Mesendoderm (in vitro differentiated cells): ENCODE data around the gene PLB1.
A peak's percentile ranks its signal among the peaks of the same experiment; 100 is the strongest.

Source experiments
- DNase-seq: peaks from one replicate; pipeline ENCODE4 v3.0.0; 2013
- H2AK5ac ChIP-seq: 2 replicates; pipeline ENCODE4 v1.6.1; 2013; ENCODE audit warnings: low read length, inconsistent platforms
- H2BK120ac ChIP-seq: 2 replicates; pipeline ENCODE4 v1.6.1; 2013; ENCODE audit warnings: low read depth, mild to moderate bottlenecking, low read length, moderate library complexity, mixed read lengths
- H2BK15ac ChIP-seq: replicated peaks from 2 replicates; pipeline ENCODE4 v1.6.1; 2013; ENCODE audit warnings: low read depth, mild to moderate bottlenecking, moderate library complexity
- H2BK5ac ChIP-seq: 2 replicates; pipeline ENCODE4 v1.6.1; 2013; ENCODE audit warnings: low read length, inconsistent platforms
- H3K18ac ChIP-seq: 2 replicates; pipeline ENCODE4 v1.6.1; 2013; ENCODE audit warnings: mild to moderate bottlenecking, low read length, mixed read lengths
- H3K23ac ChIP-seq: one replicate; pipeline ENCODE4 v1.6.1; 2013; ENCODE audit warnings: low read length
- H3K27ac ChIP-seq: 2 replicates; pipeline ENCODE4 v1.5.1; 2013; ENCODE audit warnings: low read depth, mild to moderate bottlenecking, inconsistent platforms, low read length, moderate library complexity
- H3K27me3 ChIP-seq: 2 replicates; pipeline ENCODE4 v1.6.1; 2013; ENCODE audit warnings: low read length, control low read depth, mild to moderate bottlenecking, inconsistent platforms; ENCODE audit not compliant: insufficient read depth, poor library complexity
- H3K36me3 ChIP-seq: 2 replicates; pipeline ENCODE4 v1.6.1; 2013; ENCODE audit warnings: low read length, inconsistent platforms; ENCODE audit not compliant: control insufficient read depth, insufficient read depth
- H3K4ac ChIP-seq: one replicate; pipeline ENCODE4 v1.6.1; 2013; ENCODE audit warnings: low read depth, mild to moderate bottlenecking, low read length, moderate library complexity
- H3K4me1 ChIP-seq: 2 replicates; pipeline ENCODE4 v1.6.1; 2013; ENCODE audit warnings: low read depth, low read length, inconsistent platforms; ENCODE audit not compliant: control insufficient read depth
- H3K4me2 ChIP-seq: 2 replicates; pipeline ENCODE4 v1.6.1; 2013; ENCODE audit warnings: low read length
- H3K4me3 ChIP-seq: 2 replicates; pipeline ENCODE4 v1.5.1; 2013; ENCODE audit warnings: mild to moderate bottlenecking, low read length
- H3K56ac ChIP-seq: one replicate; pipeline ENCODE4 v1.6.1; 2013; ENCODE audit warnings: low read length
- H3K79me1 ChIP-seq: 2 replicates; pipeline ENCODE4 v1.6.1; 2013; ENCODE audit warnings: low read length, inconsistent platforms
- H3K79me2 ChIP-seq: 2 replicates; pipeline ENCODE4 v1.6.1; 2013; ENCODE audit warnings: mild to moderate bottlenecking, low read length; ENCODE audit not compliant: control insufficient read depth, insufficient read depth
- H3K9ac ChIP-seq: 2 replicates; pipeline ENCODE4 v1.6.1; 2013; ENCODE audit warnings: low read length, inconsistent platforms
- H4K5ac ChIP-seq: one replicate; pipeline ENCODE4 v1.6.1; 2013; ENCODE audit warnings: low read length
- H4K8ac ChIP-seq: one replicate; pipeline ENCODE4 v1.6.1; 2013; ENCODE audit warnings: low read depth, mild to moderate bottlenecking, control low read depth, low read length, moderate library complexity
- WGBS: extraction: QIAGEN DNeasy Blood & Tissue Kit; methylation state at CpG from one replicate; pipeline ENCODE4 v1.1.7; 2013; ENCODE audit warnings: low lambda C conversion rate, missing lambda C conversion rate; ENCODE audit not compliant: insufficient coverage; ENCODE audit errors: extremely low coverage; 5-methylcytosine and 5-hydroxymethylcytosine counted together

The PLB1 gene

DNA sequence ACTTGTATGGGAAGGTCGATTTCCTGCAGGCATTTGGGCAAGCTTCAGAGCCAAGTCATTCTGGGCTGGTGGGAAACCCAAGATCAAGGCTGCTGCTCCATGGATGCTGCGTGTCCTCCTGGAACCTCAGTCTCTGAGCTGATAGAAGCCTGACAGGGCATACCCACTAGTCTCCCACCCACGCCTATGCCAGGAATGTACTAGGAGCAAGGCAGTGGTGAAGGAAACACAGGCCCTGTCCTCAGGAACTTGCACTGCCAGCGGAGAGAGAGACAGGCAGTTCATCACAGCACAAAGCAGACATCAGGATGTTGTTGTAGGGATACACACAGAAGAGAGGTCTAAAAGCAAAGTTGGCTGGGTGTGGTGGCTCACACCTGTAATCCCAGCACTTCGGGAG, 84.2 kb downstream of the PLB1 start:
- H3K4me1 ChIP-seq: peaks cover 2% of the 10 kb centered on the region
- H3K4ac ChIP-seq: no peak overlapping the region
- no peak overlapping the region for H3K4me2 ChIP-seq
- no peak overlapping the region for H2BK120ac ChIP-seq
- no peaks in the 10 kb centered on the region for H3K27me3 ChIP-seq
- H3K36me3 ChIP-seq: no peaks in the 10 kb centered on the region
- H4K5ac ChIP-seq: no peak overlapping the region
- H2AK5ac ChIP-seq: no peak overlapping the region
- no peak overlapping the region for H3K9ac ChIP-seq
- no peak overlapping the region for H3K56ac ChIP-seq
- no CpG with 5 or more reads among the region's 5 CpGs for WGBS
- no peak overlapping the region for H2BK5ac ChIP-seq
- no peaks in the 10 kb centered on the region for H3K79me1 ChIP-seq
- no peak for DNase-seq
- no peak overlapping the region for H3K23ac ChIP-seq
- H3K4me3 ChIP-seq: no peak overlapping the region
- H3K18ac ChIP-seq: no peak overlapping the region
- H3K27ac ChIP-seq: no peak overlapping the region
- H2BK15ac ChIP-seq: no peak overlapping the region
- H3K79me2 ChIP-seq: no peaks in the 10 kb centered on the region
- no peak overlapping the region for H4K8ac ChIP-seq

DNA sequence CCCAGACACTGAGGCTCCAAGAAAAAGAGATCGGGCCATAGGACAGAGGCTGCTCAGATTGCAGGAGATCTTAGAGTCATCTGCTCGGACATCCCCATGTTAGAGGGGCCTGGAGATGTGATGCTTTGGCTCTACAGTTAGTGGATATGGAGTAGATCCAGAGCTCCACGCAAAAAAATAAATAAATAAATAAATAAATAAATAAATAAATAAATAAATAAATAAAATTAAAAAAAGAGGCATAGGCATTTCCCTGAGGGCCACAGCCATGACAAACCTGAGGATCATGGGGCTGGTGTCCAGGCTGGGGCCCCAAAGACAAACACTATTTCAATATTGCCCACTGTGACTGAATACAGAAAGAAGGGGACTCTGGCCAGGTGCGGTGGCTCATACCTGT, 85.5 kb downstream of the PLB1 start:
- H3K79me2 ChIP-seq: no peaks in the 10 kb centered on the region
- H3K4ac ChIP-seq: no peak overlapping the region
- no peak overlapping the region for H3K23ac ChIP-seq
- H3K27me3 ChIP-seq: no peaks in the 10 kb centered on the region
- no peak overlapping the region for H2BK15ac ChIP-seq
- no peak overlapping the region for H3K27ac ChIP-seq
- whole genome bisulfite sequencing: no CpG with 5 or more reads among the region's 4 CpGs
- no peaks in the 10 kb centered on the region for H3K79me1 ChIP-seq
- H3K4me3 ChIP-seq: no peak overlapping the region
- H3K36me3 ChIP-seq: no peaks in the 10 kb centered on the region
- H3K18ac ChIP-seq: no peak overlapping the region
- no peak overlapping the region for H2AK5ac ChIP-seq
- H3K9ac ChIP-seq: no peak overlapping the region
- no peak for DNase-seq
- H4K5ac ChIP-seq: no peak overlapping the region
- H3K4me1 ChIP-seq: peaks cover 2% of the 10 kb centered on the region
- H3K56ac ChIP-seq: no peak overlapping the region
- no peak overlapping the region for H2BK120ac ChIP-seq
- no peak overlapping the region for H3K4me2 ChIP-seq
- no peak overlapping the region for H2BK5ac ChIP-seq
- H4K8ac ChIP-seq: no peak overlapping the region

DNA sequence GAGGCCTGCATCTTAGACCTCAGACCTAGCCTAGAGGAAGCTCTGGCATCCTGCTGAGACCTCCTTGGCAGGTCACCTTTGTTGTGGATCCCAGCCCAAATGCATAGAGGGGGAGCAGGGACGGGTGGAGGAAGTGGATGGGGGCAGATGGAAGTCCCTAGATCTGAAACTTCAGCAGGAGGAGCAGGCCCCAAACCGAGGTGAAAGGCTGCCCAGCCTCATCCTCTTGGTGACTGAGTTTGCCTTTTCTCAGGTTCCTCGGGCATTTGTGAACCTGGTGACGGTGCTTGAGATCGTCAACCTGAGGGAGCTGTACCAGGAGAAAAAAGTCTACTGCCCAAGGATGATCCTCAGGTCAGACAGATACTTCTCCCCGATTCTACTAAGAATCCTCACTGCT, 86.3 kb downstream of the PLB1 start:
- Histone ChIP-seq H3K27me3 (no peaks in the 10 kb centered on the region), H3K79me1 (no peaks in the 10 kb centered on the region), H3K4me3 (no peak overlapping the region), H3K4me1 (peaks cover 2% of the 10 kb centered on the region), H3K56ac (no peak overlapping the region), H3K79me2 (no peaks in the 10 kb centered on the region), H3K27ac (no peak overlapping the region), H3K4me2 (no peak overlapping the region), H3K18ac (no peak overlapping the region), H4K8ac (no peak overlapping the region), H2BK5ac (no peak overlapping the region), H4K5ac (no peak overlapping the region), H3K23ac (no peak overlapping the region), H3K9ac (no peak overlapping the region), H2BK15ac (no peak overlapping the region), H2AK5ac (no peak overlapping the region), H3K36me3 (no peaks in the 10 kb centered on the region), H2BK120ac (no peak overlapping the region), H3K4ac (no peak overlapping the region)
- DNase-seq: no peak
- WGBS: no CpG with 5 or more reads among the region's 6 CpGs

DNA sequence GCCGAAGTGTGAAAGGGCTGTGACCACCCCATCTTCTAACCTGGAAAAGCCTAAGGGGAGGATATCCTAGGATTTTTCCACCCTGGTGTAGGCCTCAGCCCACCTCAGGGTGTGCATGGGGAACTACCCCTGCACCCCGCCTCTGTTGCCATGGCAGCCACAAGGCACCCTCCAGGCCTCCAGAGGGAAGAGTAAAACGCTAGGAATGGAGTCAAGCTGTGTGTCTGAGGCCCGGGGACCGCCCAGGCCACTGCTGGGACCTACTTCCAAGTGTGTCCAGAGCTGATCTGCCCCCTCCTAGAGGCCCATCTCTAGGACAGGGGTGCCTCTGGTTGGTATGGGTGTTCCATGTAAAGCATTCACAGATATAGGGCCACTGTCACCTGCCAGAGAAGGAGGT, 86.7 kb downstream of the PLB1 start:
- DNase-seq: no peak
- H3K27ac ChIP-seq: no peak overlapping the region
- no peaks in the 10 kb centered on the region for H3K36me3 ChIP-seq
- no peak overlapping the region for H3K56ac ChIP-seq
- H3K18ac ChIP-seq: no peak overlapping the region
- no peak overlapping the region for H2BK5ac ChIP-seq
- H2BK120ac ChIP-seq: no peak overlapping the region
- no peaks in the 10 kb centered on the region for H3K79me2 ChIP-seq
- H3K4ac ChIP-seq: no peak overlapping the region
- no peaks in the 10 kb centered on the region for H3K79me1 ChIP-seq
- no peaks in the 10 kb centered on the region for H3K27me3 ChIP-seq
- no peak overlapping the region for H4K5ac ChIP-seq
- H3K23ac ChIP-seq: no peak overlapping the region
- no peak overlapping the region for H2BK15ac ChIP-seq
- no peak overlapping the region for H3K9ac ChIP-seq
- no peak overlapping the region for H2AK5ac ChIP-seq
- H3K4me3 ChIP-seq: no peak overlapping the region
- H3K4me2 ChIP-seq: no peak overlapping the region
- H3K4me1 ChIP-seq: peaks cover 2% of the 10 kb centered on the region
- no CpG with 5 or more reads among the region's 5 CpGs for WGBS
- no peak overlapping the region for H4K8ac ChIP-seq

GRCh38 chr2:28583899-28584553, 88.2 kb downstream of the PLB1 start:
- Histone ChIP-seq H3K4ac (no peak overlapping the region), H3K36me3 (no peaks in the 10 kb centered on the region), H3K27ac (no peak overlapping the region), H2BK5ac (peak overlapping the region; percentile 22), H3K4me1 (peaks cover 2% of the 10 kb centered on the region), H3K9ac (no peak overlapping the region), H3K27me3 (no peaks in the 10 kb centered on the region), H2BK15ac (no peak overlapping the region), H3K4me2 (no peak overlapping the region), H2BK120ac (no peak overlapping the region), H2AK5ac (no peak overlapping the region), H3K18ac (no peak overlapping the region), H3K56ac (peak overlapping the region; percentile 25), H3K4me3 (no peak overlapping the region), H3K79me2 (no peaks in the 10 kb centered on the region), H4K5ac (no peak overlapping the region), H4K8ac (no peak overlapping the region), H3K23ac (no peak overlapping the region), H3K79me1 (no peaks in the 10 kb centered on the region)
- no CpG with 5 or more reads among the region's 10 CpGs for WGBS
- peak; percentile 91 for DNase-seq

- H3K4ac ChIP-seq: no peak overlapping the region
- H3K79me2 ChIP-seq: no peaks in the 10 kb centered on the region
- no peak overlapping the region for H2BK5ac ChIP-seq
- no peak overlapping the region for H3K23ac ChIP-seq
- H3K4me2 ChIP-seq: no peak overlapping the region
- no peaks in the 10 kb centered on the region for H3K36me3 ChIP-seq
- no peak overlapping the region for H2BK15ac ChIP-seq
- no peak overlapping the region for H3K18ac ChIP-seq
- no peak overlapping the region for H2AK5ac ChIP-seq
- WGBS: no CpG with 5 or more reads among the region's 7 CpGs
- no peak overlapping the region for H3K4me3 ChIP-seq
- DNase-seq: no peak
- H3K79me1 ChIP-seq: no peaks in the 10 kb centered on the region
- peaks cover 2% of the 10 kb centered on the region for H3K4me1 ChIP-seq
- H4K8ac ChIP-seq: no peak overlapping the region
- no peak overlapping the region for H3K9ac ChIP-seq
- no peak overlapping the region for H2BK120ac ChIP-seq
- no peak overlapping the region for H4K5ac ChIP-seq
- H3K27me3 ChIP-seq: no peaks in the 10 kb centered on the region
- no peak overlapping the region for H3K56ac ChIP-seq
- no peak overlapping the region for H3K27ac ChIP-seq
Observed at GRCh38 chr2:28586867-28587266, 91.0 kb downstream of the PLB1 start.
